ENCODE results near the gene CABCOCO1.

Gene CABCOCO1

DNA sequence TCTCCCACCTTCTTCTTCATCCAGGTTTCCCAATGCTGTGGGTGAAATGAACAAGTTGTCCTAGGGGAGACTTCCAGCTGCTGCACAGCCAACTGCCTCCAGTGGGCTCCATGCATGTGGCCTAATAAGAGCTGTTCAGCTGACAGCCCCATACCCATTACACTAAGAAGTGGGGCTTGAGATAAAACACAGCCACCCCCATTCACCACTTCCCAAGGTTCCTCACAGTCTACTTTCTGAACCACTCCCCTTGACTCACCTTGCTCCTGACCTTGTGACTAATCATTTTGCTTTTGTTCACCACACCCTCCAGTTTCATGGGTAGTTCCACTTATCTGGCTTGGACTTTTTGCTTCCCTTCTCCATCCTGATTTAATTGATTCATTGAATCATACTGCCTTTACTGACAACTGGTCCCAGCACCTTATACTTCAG, 119.3 kb downstream of the CABCOCO1 start:
- Mint-ChIP-seq H3K27ac (no peak overlapping the region), H3K9me3 (peaks cover 24% of the 10 kb centered on the region), H3K36me3 (ENCODE audit: low read depth) (peaks cover 14% of the 10 kb centered on the region), H3K4me3 (no peak overlapping the region), H3K27me3 (ENCODE audit: low read depth) (no peaks in the 10 kb centered on the region), H3K4me1 (ENCODE audit: low read depth) (peaks cover 69% of the 10 kb centered on the region)
- no peak for DNase-seq (ENCODE audit: low spot score)

- H3K36me3 Mint-ChIP-seq (ENCODE audit: low read depth), result peaks cover 12% of the 10 kb centered on the region
- H3K9me3 Mint-ChIP-seq, result peaks cover 24% of the 10 kb centered on the region
- H3K27me3 Mint-ChIP-seq (ENCODE audit: low read depth), result no peaks in the 10 kb centered on the region
- peaks cover 71% of the 10 kb centered on the region for H3K4me1 Mint-ChIP-seq (ENCODE audit: low read depth)
- DNase-seq (ENCODE audit: low spot score), result peak; percentile 66
- H3K4me3 Mint-ChIP-seq, result peak overlapping the region; percentile 50
- H3K27ac Mint-ChIP-seq, result peak overlapping the region; percentile 81
These were observed 121.8 kb downstream of the CABCOCO1 start for GRCh38 chr10:61784354-61785133.

- DNase-seq (ENCODE audit: low spot score), result no peak
- Mint-ChIP-seq H3K4me3 (peak overlapping the region; percentile 50), H3K4me1 (ENCODE audit: low read depth) (peaks cover 63% of the 10 kb centered on the region), H3K9me3 (peaks cover 21% of the 10 kb centered on the region), H3K27ac (peak overlapping the region; percentile 81), H3K36me3 (ENCODE audit: low read depth) (peaks cover 12% of the 10 kb centered on the region), H3K27me3 (ENCODE audit: low read depth) (no peaks in the 10 kb centered on the region)
These were observed 122.9 kb downstream of the CABCOCO1 start for GRCh38 chr10:61785473-61786105.

GRCh38 chr10:61786728-61787127, 124.0 kb downstream of the CABCOCO1 start:
- Mint-ChIP-seq H3K27ac (peak overlapping the region; percentile 42), H3K36me3 (ENCODE audit: low read depth) (peaks cover 9% of the 10 kb centered on the region), H3K9me3 (peaks cover 20% of the 10 kb centered on the region), H3K27me3 (ENCODE audit: low read depth) (no peaks in the 10 kb centered on the region), H3K4me3 (peak overlapping the region; percentile 50), H3K4me1 (ENCODE audit: low read depth) (peaks cover 56% of the 10 kb centered on the region)
- peak; percentile 31 for DNase-seq (ENCODE audit: low spot score)

- H3K9me3 Mint-ChIP-seq, result peaks cover 15% of the 10 kb centered on the region
- H3K4me3 Mint-ChIP-seq, result peak overlapping the region; percentile 22
- H3K27ac Mint-ChIP-seq, result no peak overlapping the region
These were observed 124.4 kb downstream of the CABCOCO1 start for GRCh38 chr10:61787170-61787569.

GRCh38 chr10:61789031-61789430, 126.3 kb downstream of the CABCOCO1 start:
- Mint-ChIP-seq H3K27ac (no peak overlapping the region), H3K4me3 (no peak overlapping the region), H3K27me3 (ENCODE audit: low read depth) (no peaks in the 10 kb centered on the region), H3K4me1 (ENCODE audit: low read depth) (peaks cover 43% of the 10 kb centered on the region), H3K9me3 (peaks cover 2% of the 10 kb centered on the region), H3K36me3 (ENCODE audit: low read depth) (no peaks in the 10 kb centered on the region)
- DNase-seq (ENCODE audit: low spot score), result no peak

More at GRCh38 chr10:61787170-61787569, 124.4 kb downstream of the CABCOCO1 start:
- DNase-seq (ENCODE audit: low spot score), result no peak
- Mint-ChIP-seq H3K36me3 (ENCODE audit: low read depth) (peaks cover 4% of the 10 kb centered on the region), H3K27me3 (ENCODE audit: low read depth) (no peaks in the 10 kb centered on the region), H3K4me1 (ENCODE audit: low read depth) (peaks cover 54% of the 10 kb centered on the region)

- H3K9me3 Mint-ChIP-seq, result no peaks in the 10 kb centered on the region
- no peak overlapping the region for H3K4me3 Mint-ChIP-seq
- no peak for DNase-seq (ENCODE audit: low spot score)
- no peaks in the 10 kb centered on the region for H3K36me3 Mint-ChIP-seq (ENCODE audit: low read depth)
- H3K4me1 Mint-ChIP-seq (ENCODE audit: low read depth), result peaks cover 22% of the 10 kb centered on the region
- no peaks in the 10 kb centered on the region for H3K27me3 Mint-ChIP-seq (ENCODE audit: low read depth)
- no peak overlapping the region for H3K27ac Mint-ChIP-seq
These were observed 128.5 kb downstream of the CABCOCO1 start for GRCh38 chr10:61791216-61791615.

- Mint-ChIP-seq H3K4me1 (ENCODE audit: low read depth) (peaks cover 12% of the 10 kb centered on the region), H3K36me3 (ENCODE audit: low read depth) (no peaks in the 10 kb centered on the region), H3K27me3 (ENCODE audit: low read depth) (no peaks in the 10 kb centered on the region), H3K4me3 (no peak overlapping the region), H3K9me3 (no peaks in the 10 kb centered on the region), H3K27ac (no peak overlapping the region)
- DNase-seq (ENCODE audit: low spot score), result no peak
These were observed 129.5 kb downstream of the CABCOCO1 start for GRCh38 chr10:61792097-61792716.

DNA sequence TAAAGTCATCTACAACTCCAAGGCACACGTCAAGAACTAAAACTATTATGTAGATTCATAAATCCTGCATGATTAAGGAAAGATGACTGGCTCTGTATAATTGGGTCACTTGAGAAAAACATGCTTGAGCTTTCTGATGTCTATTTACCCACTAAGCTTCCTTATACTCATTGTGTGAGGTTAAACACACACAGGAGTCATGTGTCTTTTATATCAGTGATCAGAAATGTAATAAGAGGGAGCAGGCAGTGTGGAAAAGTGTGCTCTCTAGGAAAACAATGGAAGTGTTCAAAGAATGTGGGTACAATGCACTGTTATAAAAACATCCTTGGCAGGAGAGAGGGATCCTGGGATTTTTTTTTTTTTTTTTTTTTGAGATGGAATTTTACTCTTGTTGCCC, 130.2 kb downstream of the CABCOCO1 start:
- Mint-ChIP-seq H3K4me3 (no peak overlapping the region), H3K27ac (no peak overlapping the region), H3K4me1 (ENCODE audit: low read depth) (peaks cover 7% of the 10 kb centered on the region), H3K36me3 (ENCODE audit: low read depth) (no peaks in the 10 kb centered on the region), H3K27me3 (ENCODE audit: low read depth) (no peaks in the 10 kb centered on the region), H3K9me3 (no peaks in the 10 kb centered on the region)
- no peak for DNase-seq (ENCODE audit: low spot score)

DNA sequence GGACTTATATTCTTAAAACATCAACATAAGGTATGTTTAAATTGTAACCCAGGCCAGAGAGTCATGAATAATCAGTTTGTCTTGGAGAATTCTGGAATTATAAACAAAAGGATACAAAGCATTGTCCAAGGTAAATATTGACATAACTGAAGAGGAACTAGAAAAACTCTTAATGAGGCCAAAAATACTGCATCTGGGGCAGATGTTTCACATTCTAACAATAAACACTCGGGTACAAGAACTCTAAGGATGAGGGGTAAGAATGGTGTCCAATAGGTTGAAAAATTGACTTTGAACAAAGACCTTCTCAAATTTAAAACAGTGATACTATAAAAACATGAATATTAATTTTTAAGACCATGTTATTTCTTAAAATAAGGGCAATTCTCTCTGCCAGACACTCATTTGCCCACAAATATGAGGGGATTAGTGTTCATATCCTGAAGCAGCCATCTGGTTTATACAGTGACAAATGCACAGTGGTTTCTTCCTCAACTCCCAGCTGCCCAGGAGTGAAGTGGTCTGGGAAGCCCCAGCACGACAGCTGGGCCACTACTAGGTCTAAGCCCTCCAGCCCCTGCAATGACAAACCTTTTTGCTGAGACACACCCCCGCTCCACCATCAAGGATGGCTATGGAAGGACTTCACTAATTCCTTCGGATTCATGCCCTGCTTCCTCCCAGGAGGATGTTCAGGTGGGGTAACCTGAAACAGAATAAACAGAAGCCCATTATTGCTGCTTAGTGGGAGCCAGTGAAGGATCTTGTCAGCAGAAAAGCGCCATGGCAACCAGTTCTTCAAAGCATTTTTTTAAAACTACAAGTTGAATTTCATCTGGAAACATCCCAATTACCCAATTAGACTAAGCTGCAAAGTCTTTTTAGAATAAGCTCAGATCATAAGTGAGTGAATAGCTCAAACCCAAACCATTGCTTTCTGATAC, 131.3 kb downstream of the CABCOCO1 start:
- H3K27me3 Mint-ChIP-seq (ENCODE audit: low read depth), result no peaks in the 10 kb centered on the region
- H3K4me1 Mint-ChIP-seq (ENCODE audit: low read depth), result peaks cover 7% of the 10 kb centered on the region
- no peak for DNase-seq (ENCODE audit: low spot score)
- H3K27ac Mint-ChIP-seq, result no peak overlapping the region
- no peaks in the 10 kb centered on the region for H3K36me3 Mint-ChIP-seq (ENCODE audit: low read depth)
- no peaks in the 10 kb centered on the region for H3K9me3 Mint-ChIP-seq
- H3K4me3 Mint-ChIP-seq, result no peak overlapping the region

GRCh38 chr10:61795147-61795546, 132.4 kb downstream of the CABCOCO1 start:
- H3K36me3 Mint-ChIP-seq (ENCODE audit: low read depth), result no peaks in the 10 kb centered on the region
- H3K9me3 Mint-ChIP-seq, result no peaks in the 10 kb centered on the region
- no peak overlapping the region for H3K4me3 Mint-ChIP-seq
- peaks cover 7% of the 10 kb centered on the region for H3K4me1 Mint-ChIP-seq (ENCODE audit: low read depth)
- no peaks in the 10 kb centered on the region for H3K27me3 Mint-ChIP-seq (ENCODE audit: low read depth)
- DNase-seq (ENCODE audit: low spot score), result no peak
- no peak overlapping the region for H3K27ac Mint-ChIP-seq

DNA sequence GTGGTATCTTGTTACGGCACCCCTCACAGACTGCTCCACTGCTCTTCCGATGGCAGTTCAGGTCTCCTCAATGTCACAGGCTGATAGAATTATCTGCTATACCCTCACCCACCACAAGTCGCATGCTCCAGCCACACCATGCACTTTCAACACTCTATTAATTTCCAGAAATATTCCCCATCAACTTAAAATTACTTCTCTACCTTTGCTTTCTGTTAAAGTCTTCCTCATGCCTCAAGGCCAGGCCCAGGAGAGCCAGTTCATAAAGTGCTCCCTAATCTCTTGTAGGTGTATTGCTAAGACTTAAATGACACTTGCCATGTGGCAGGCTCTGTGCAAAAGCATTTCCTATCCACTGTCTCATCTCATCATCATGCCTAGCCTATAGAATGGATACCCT, 132.8 kb downstream of the CABCOCO1 start:
- Mint-ChIP-seq H3K4me3 (no peak overlapping the region), H3K27ac (no peak overlapping the region), H3K9me3 (no peaks in the 10 kb centered on the region), H3K36me3 (ENCODE audit: low read depth) (no peaks in the 10 kb centered on the region), H3K4me1 (ENCODE audit: low read depth) (peaks cover 7% of the 10 kb centered on the region), H3K27me3 (ENCODE audit: low read depth) (no peaks in the 10 kb centered on the region)
- DNase-seq (ENCODE audit: low spot score), result no peak

DNA sequence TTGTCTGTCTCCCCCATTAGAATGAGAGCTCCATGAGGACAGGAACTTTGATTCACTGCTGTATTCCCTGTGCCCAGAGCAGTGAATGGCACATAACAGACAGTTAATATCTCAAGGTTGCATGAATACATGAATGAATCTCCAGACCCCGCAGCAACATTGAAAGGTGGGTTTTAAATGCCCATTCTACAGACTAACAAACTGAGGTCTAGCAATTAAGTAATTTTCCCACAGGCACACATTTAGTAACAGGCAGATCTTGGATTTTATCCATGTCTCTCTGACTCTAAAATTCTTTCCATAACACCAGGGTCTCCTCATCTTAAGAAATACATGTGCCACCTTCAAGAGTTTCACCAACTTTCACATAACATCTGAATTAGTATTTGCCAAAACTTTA, 134.1 kb downstream of the CABCOCO1 start:
- Mint-ChIP-seq H3K27ac (no peak overlapping the region), H3K4me1 (ENCODE audit: low read depth) (peaks cover 6% of the 10 kb centered on the region), H3K27me3 (ENCODE audit: low read depth) (no peaks in the 10 kb centered on the region), H3K36me3 (ENCODE audit: low read depth) (no peaks in the 10 kb centered on the region), H3K9me3 (no peaks in the 10 kb centered on the region), H3K4me3 (no peak overlapping the region)
- no peak for DNase-seq (ENCODE audit: low spot score)
